ENCODE measurements around the gene CTIF.
A peak's percentile ranks its signal among the peaks of the same experiment; 100 is the strongest.

Gene CTIF

DNA sequence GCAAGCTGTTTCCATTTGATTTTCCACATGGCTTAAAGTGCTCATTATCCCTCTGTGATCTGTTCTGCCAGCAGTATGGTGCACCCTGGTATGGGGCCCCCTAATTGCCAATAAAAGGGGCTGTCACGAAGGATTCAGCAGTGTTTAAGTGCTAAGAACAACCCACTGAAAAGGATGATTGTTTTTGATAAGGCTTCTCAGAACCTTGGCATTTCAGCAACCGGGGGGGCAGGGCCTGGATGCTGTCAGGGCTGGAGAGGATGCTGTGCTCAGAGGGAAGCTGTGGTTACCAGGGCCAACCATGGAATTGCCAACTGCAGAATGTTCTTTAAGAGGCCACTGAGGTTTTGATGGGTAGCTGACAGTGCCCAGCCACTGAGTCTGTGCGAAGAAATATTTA is 117.8 kb downstream of the CTIF start:
- 42% methylated on average over 3 of the region's 3 CpGs for WGBS (ENCODE audit: insufficient coverage)
- Histone ChIP-seq H3K9me3 (ENCODE audit: control extremely low read depth in 1 of 5, control insufficient read depth in 4 of 5, insufficient read depth in 2 of 5, low read depth in 1 of 5, low read length in 4 of 5) (no peaks in the 10 kb centered on the region), H3K4me1 (ENCODE audit: control extremely low read depth in 1 of 4, control insufficient read depth in 4 of 4, insufficient read depth in 4 of 4, low read length in 3 of 4) (peaks cover 0 to 8% (median 1%) of the 10 kb centered on the region in 4 experiments), H3K27ac (ENCODE audit: insufficient read depth in 1 of 2, low read depth in 1 of 2, low read length in 2 of 2, poor library complexity in 1 of 2, severe bottlenecking in 2 of 2) (no peak overlapping the region), H3K36me3 (ENCODE audit: control insufficient read depth in 4 of 4, insufficient read depth in 4 of 4, low read length in 3 of 4) (no peaks in the 10 kb centered on the region), H3K4me3 (ENCODE audit: control insufficient read depth in 1 of 7, extremely low read depth in 1 of 7, insufficient read depth in 4 of 7, low read depth in 2 of 7, low read length in 6 of 7) (no peak overlapping the region), H3K27me3 (replicated peaks in 2 of 5; ENCODE audit: control insufficient read depth in 4 of 5, insufficient read depth in 5 of 5, low read length in 4 of 5) (no peaks in the 10 kb centered on the region)
- ChIA-PET POLR2A (no interaction called here), CTCF (interaction anchor here (0.9 to 1.4 kb wide), 4 partner anchors 12 to 181 kb away, joined by 3 to 6 read pairs (median 4); no protein-coding TSS in a partner anchor)
- peak in 2 of 3 donors; percentile 34 to 37 for DNase-seq

DNA sequence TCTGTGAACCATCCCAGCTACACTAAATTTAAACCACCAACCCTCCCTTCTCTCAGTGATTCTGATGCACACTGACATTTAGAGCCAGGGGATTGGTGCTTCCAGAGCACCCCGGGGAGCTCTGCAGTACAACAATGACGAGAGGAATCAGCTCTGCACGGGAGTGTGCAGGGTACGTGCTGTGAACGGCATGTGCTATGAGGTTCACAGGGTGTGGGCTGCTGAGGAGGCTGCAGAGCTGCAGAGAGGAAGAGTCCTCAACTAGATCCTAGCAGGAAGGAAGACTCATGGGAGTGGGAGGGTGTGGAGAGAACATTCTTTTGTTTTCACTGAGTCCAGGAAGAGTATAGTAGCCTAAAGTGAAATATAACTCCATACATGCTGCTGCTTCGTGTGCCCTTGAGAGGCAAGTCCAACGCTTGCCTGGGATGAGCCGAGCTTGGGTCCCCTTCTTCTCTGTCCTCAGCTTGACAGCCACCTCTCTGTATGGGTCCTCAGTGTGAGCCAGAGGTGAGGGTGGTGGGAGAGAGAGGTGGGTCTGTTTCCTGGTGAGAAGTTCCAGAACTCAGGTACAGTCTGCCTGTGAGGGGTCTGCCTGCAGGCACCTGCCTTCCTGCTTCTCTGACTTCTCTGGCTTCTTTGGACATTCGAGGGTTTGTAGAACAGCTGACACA is 118.8 kb downstream of the CTIF start:
- DNase-seq = no peak
- H3K36me3 ChIP-seq (ENCODE audit: control insufficient read depth in 4 of 4, insufficient read depth in 4 of 4, low read length in 3 of 4) = no peaks in the 10 kb centered on the region
- H3K9me3 ChIP-seq (ENCODE audit: control extremely low read depth in 1 of 5, control insufficient read depth in 4 of 5, insufficient read depth in 2 of 5, low read depth in 1 of 5, low read length in 4 of 5) = no peaks in the 10 kb centered on the region
- CTCF ChIA-PET = interaction anchor here (1.1 to 1.2 kb wide), 2 partner anchors 11 to 16 kb away, joined by 3 to 6 read pairs; no protein-coding TSS in a partner anchor
- POLR2A ChIA-PET = no interaction called here
- H3K4me3 ChIP-seq (ENCODE audit: control insufficient read depth in 1 of 7, extremely low read depth in 1 of 7, insufficient read depth in 4 of 7, low read depth in 2 of 7, low read length in 6 of 7) = no peak overlapping the region
- peaks cover 1 to 17% (median 6%) of the 10 kb centered on the region in 4 experiments for H3K4me1 ChIP-seq (ENCODE audit: control extremely low read depth in 1 of 4, control insufficient read depth in 4 of 4, insufficient read depth in 4 of 4, low read length in 3 of 4)
- WGBS (ENCODE audit: insufficient coverage) = 98% methylated on average over 9 of the region's 9 CpGs
- no peaks in the 10 kb centered on the region for H3K27me3 ChIP-seq (replicated peaks in 2 of 5; ENCODE audit: control insufficient read depth in 4 of 5, insufficient read depth in 5 of 5, low read length in 4 of 5)
- H3K27ac ChIP-seq (ENCODE audit: insufficient read depth in 1 of 2, low read depth in 1 of 2, low read length in 2 of 2, poor library complexity in 1 of 2, severe bottlenecking in 2 of 2) = no peak overlapping the region

DNA sequence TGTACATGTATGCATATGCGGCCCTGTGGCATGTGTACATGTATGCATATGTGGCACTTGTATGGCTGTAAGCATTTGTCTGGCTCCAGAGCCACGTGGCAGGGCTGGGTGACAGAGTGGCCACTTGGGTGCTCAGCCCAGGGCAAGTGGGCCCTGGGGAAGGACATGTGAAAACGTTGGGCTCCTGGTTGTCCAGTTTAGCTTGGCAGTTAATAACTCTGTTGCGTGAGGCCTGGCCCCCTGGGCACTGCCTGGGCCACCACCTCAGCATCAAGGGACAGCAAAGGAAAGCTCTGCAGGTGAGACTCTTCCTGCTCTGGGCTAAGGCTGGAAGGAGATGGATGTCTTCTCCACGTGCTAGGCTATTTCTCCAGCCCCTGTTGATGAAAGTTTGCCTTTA is 119.9 kb downstream of the CTIF start:
- Histone ChIP-seq H3K27me3 (replicated peaks in 2 of 5; ENCODE audit: control insufficient read depth in 4 of 5, insufficient read depth in 5 of 5, low read length in 4 of 5) (no peaks in the 10 kb centered on the region), H3K27ac (ENCODE audit: insufficient read depth in 1 of 2, low read depth in 1 of 2, low read length in 2 of 2, poor library complexity in 1 of 2, severe bottlenecking in 2 of 2) (no peak overlapping the region), H3K9me3 (ENCODE audit: control extremely low read depth in 1 of 5, control insufficient read depth in 4 of 5, insufficient read depth in 2 of 5, low read depth in 1 of 5, low read length in 4 of 5) (no peaks in the 10 kb centered on the region), H3K4me1 (ENCODE audit: control extremely low read depth in 1 of 4, control insufficient read depth in 4 of 4, insufficient read depth in 4 of 4, low read length in 3 of 4) (peaks cover 2 to 18% (median 7%) of the 10 kb centered on the region in 4 experiments), H3K4me3 (ENCODE audit: control insufficient read depth in 1 of 7, extremely low read depth in 1 of 7, insufficient read depth in 4 of 7, low read depth in 2 of 7, low read length in 6 of 7) (no peak overlapping the region), H3K36me3 (ENCODE audit: control insufficient read depth in 4 of 4, insufficient read depth in 4 of 4, low read length in 3 of 4) (no peaks in the 10 kb centered on the region)
- 80% methylated on average over 5 of the region's 5 CpGs for WGBS (ENCODE audit: insufficient coverage)
- no peak for DNase-seq
- POLR2A ChIA-PET = no interaction called here
- CTCF ChIA-PET = no interaction called here

DNA sequence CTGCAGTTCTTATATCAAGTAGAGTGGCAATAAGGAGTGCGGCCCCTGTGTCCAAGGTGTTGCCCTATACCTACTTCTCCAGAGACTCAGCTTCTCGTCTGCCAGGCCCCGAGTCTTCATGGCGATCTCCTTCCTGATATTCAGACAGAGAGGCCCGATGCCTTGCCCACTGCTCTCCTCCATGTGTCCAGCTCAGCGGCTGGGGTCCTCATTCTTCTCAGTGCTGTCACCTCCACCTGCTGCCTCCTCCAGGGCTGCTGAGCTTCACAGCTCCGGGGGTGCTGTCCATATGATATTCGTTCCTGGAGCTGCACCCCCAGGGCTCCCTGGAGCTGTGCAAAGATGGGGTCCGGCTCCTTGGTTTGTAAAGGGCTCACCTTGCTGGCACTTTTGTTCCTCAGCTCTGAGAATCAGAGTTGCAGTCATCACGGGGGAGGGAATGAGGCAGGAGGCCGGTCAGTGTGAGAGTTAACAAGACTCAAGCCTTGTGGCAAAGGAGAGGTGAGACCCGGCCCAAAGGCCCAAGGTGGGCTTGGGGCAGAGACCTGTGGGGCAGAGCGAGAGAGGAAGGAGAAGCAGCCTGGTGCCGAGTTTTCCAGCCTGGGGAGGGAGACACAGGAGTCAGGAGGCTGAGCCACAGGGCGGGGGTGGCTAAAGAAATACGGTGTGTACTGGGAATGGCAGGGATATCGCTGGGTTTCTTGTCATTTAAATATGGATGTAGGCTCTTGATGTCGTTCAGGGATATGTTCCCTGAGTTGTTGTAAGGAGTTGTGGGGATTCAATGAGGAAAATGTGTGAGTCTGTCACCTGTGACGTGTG is 120.6 kb downstream of the CTIF start:
- Histone ChIP-seq H3K36me3 (ENCODE audit: control insufficient read depth in 4 of 4, insufficient read depth in 4 of 4, low read length in 3 of 4) (no peaks in the 10 kb centered on the region), H3K27ac (ENCODE audit: insufficient read depth in 1 of 2, low read depth in 1 of 2, low read length in 2 of 2, poor library complexity in 1 of 2, severe bottlenecking in 2 of 2) (no peak overlapping the region), H3K4me3 (ENCODE audit: control insufficient read depth in 1 of 7, extremely low read depth in 1 of 7, insufficient read depth in 4 of 7, low read depth in 2 of 7, low read length in 6 of 7) (no peak overlapping the region), H3K4me1 (ENCODE audit: control extremely low read depth in 1 of 4, control insufficient read depth in 4 of 4, insufficient read depth in 4 of 4, low read length in 3 of 4) (peaks cover 2 to 18% (median 7%) of the 10 kb centered on the region in 4 experiments), H3K27me3 (replicated peaks in 2 of 5; ENCODE audit: control insufficient read depth in 4 of 5, insufficient read depth in 5 of 5, low read length in 4 of 5) (no peaks in the 10 kb centered on the region), H3K9me3 (ENCODE audit: control extremely low read depth in 1 of 5, control insufficient read depth in 4 of 5, insufficient read depth in 2 of 5, low read depth in 1 of 5, low read length in 4 of 5) (no peaks in the 10 kb centered on the region)
- CTCF ChIA-PET = interaction anchor here (1.1 kb wide), 1 partner anchor 183 kb away, joined by 3 read pairs; no protein-coding TSS in a partner anchor
- DNase-seq = no peak
- 97% methylated on average over 14 of the region's 19 CpGs for WGBS (ENCODE audit: insufficient coverage)
- POLR2A ChIA-PET = no interaction called here

DNA sequence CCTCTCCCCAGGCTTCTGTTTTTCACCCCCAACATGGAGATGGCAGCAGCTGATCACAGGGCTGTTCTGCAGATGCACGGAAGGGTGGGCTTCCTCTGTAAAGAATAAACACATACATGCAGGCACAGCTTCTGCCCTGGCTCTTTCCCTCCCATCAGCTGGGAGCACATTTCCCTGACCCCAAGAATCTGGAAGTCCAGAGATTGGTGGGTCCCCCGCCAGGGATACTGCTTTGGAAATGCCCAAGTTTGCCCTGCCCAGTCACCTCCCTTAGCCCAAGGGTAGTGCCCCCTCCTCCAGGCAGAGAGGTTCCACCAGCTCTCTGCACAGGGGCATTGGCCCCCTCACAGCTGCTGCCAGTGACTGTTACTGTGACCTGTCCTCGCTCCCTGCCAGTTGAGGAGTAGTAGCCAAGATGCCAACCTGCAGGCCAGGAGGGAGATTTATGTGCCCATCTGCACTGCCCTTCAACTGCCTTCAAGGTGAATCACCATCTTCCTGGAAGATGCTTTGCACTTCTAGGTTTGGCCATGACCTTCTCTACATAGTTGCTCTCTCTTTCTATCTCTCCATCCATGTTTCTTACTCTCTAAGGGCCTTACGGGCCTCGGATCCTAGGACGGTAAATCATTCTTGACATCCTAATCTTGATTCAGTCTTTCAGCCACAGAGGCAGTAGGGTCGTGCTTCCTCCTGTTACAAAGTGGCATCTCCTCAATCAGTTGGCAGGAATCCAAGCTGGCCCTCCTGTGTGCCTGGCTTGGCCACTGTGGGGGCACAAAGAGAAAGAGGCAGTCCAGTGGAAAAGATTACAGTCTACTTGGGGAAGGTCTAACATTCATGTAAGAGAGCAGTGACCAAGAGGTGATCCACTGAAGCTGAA is 121.8 kb downstream of the CTIF start:
- Histone ChIP-seq H3K4me3 (ENCODE audit: control insufficient read depth in 1 of 7, extremely low read depth in 1 of 7, insufficient read depth in 4 of 7, low read depth in 2 of 7, low read length in 6 of 7) (no peak overlapping the region), H3K27ac (ENCODE audit: insufficient read depth in 1 of 2, low read depth in 1 of 2, low read length in 2 of 2, poor library complexity in 1 of 2, severe bottlenecking in 2 of 2) (no peak overlapping the region), H3K27me3 (replicated peaks in 2 of 5; ENCODE audit: control insufficient read depth in 4 of 5, insufficient read depth in 5 of 5, low read length in 4 of 5) (no peaks in the 10 kb centered on the region), H3K4me1 (ENCODE audit: control extremely low read depth in 1 of 4, control insufficient read depth in 4 of 4, insufficient read depth in 4 of 4, low read length in 3 of 4) (peaks cover 2 to 18% (median 7%) of the 10 kb centered on the region in 4 experiments), H3K9me3 (ENCODE audit: control extremely low read depth in 1 of 5, control insufficient read depth in 4 of 5, insufficient read depth in 2 of 5, low read depth in 1 of 5, low read length in 4 of 5) (peaks cover 0 to 2% (median 0%) of the 10 kb centered on the region in 5 experiments), H3K36me3 (ENCODE audit: control insufficient read depth in 4 of 4, insufficient read depth in 4 of 4, low read length in 3 of 4) (peaks cover 0 to 6% (median 2%) of the 10 kb centered on the region in 4 experiments)
- peak in 2 of 3 donors; percentile 13 to 24 for DNase-seq
- ChIA-PET POLR2A (no interaction called here), CTCF (interaction anchor here (1.1 to 2.5 kb wide), 2 partner anchors 185 kb away, joined by 3 to 10 read pairs; no protein-coding TSS in a partner anchor)
- 72% methylated on average over 3 of the region's 7 CpGs for WGBS (ENCODE audit: insufficient coverage)

DNA sequence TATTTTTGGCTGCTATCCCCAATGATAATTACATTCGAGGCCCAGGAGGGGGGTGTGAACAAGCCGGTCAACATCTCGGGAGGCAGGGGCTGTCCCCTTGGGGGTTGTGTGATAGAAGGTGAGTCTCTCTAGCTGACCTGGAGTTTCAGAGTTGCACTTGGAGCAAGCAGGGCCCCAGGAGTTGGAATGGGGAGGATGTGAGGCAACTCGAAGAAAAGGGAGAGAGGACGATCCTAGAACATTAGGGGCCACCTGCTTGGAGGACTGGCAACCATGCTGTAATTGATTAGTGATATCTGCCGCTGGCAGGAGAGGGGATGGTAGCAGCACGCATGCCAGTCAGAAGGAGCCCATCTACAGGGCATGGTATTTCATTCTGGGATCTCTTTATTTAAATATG is 122.6 kb downstream of the CTIF start:
- no peaks in the 10 kb centered on the region for H3K27me3 ChIP-seq (replicated peaks in 2 of 5; ENCODE audit: control insufficient read depth in 4 of 5, insufficient read depth in 5 of 5, low read length in 4 of 5)
- no peak overlapping the region for H3K27ac ChIP-seq (ENCODE audit: insufficient read depth in 1 of 2, low read depth in 1 of 2, low read length in 2 of 2, poor library complexity in 1 of 2, severe bottlenecking in 2 of 2)
- WGBS (ENCODE audit: insufficient coverage) = 96% methylated on average over 7 of the region's 7 CpGs
- POLR2A ChIA-PET = no interaction called here
- no peak for DNase-seq
- no peak overlapping the region for H3K4me3 ChIP-seq (ENCODE audit: control insufficient read depth in 1 of 7, extremely low read depth in 1 of 7, insufficient read depth in 4 of 7, low read depth in 2 of 7, low read length in 6 of 7)
- H3K36me3 ChIP-seq (ENCODE audit: control insufficient read depth in 4 of 4, insufficient read depth in 4 of 4, low read length in 3 of 4) = peaks cover 0 to 13% (median 8%) of the 10 kb centered on the region in 4 experiments
- peaks cover 0 to 4% (median 0%) of the 10 kb centered on the region in 5 experiments for H3K9me3 ChIP-seq (ENCODE audit: control extremely low read depth in 1 of 5, control insufficient read depth in 4 of 5, insufficient read depth in 2 of 5, low read depth in 1 of 5, low read length in 4 of 5)
- CTCF ChIA-PET = interaction anchor here (1.0 to 2.5 kb wide), 2 partner anchors 178 to 185 kb away, joined by 3 to 10 read pairs; no protein-coding TSS in a partner anchor
- peaks cover 2 to 18% (median 7%) of the 10 kb centered on the region in 4 experiments for H3K4me1 ChIP-seq (ENCODE audit: control extremely low read depth in 1 of 4, control insufficient read depth in 4 of 4, insufficient read depth in 4 of 4, low read length in 3 of 4)
